ENCODE data around the gene ANKHD1. TPM values are rescaled to one million over a fixed set of nuclear protein-coding genes. Genes with fewer than 3 reads are reported as not detected.

The ANKHD1 gene
- total and polyA plus RNA-seq, 9 of the 15 experiments (the other 6 are each of a cell fraction or from before 2014, with no cell fraction given) = 38.9 to 138 (median 78.7) TPM

DNA sequence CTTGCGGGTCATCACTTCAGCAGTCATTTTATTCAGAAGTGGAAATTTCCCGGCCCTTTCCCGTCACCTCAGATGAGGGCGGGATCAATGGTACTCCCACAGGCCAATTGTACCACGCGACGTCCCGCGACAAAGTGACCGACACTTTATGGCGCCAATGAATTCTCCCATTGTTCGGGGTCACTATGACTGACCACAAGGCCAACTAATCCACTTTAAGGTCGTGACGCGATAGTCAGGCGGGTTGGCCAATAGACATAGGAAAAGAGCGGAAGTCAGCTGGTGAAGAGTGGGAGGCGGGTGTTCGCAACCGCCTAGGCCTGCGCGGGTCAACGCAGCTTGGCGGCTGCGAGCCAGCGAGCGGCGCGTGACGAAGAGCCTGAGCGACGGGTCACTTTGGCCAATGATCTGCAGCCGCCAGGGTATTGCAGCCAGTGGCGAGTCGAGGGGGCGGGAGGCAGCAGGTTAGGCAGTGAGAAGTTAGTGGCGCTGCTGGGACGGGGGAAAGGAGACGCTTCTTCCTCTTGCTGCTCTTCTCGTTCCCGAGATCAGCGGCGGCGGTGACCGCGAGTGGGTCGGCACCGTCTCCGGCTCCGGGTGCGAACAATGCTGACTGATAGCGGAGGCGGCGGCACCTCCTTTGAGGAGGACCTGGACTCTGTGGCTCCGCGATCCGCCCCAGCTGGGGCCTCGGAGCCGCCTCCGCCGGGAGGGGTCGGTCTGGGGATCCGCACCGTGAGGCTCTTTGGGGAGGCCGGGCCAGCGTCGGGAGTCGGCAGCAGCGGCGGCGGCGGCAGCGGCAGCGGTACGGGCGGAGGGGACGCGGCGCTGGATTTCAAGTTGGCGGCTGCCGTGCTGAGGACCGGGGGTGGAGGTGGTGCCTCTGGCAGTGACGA, at the start of gene ANKHD1 (continued):
- TF ChIP-seq E2F3 (CRISPR knock-in tag; IDR thresholded peaks at IDR 0.05) (no peak), HLTF (IDR thresholded peaks at IDR 0.05) (no peak), SREBF2 (CRISPR knock-in tag; IDR thresholded peaks at IDR 0.05) (no peak), PPARD (CRISPR knock-in tag; IDR thresholded peaks at IDR 0.05) (no peak), STAG1 (CRISPR knock-in tag; IDR thresholded peaks at IDR 0.05; ENCODE audit: borderline replicate concordance) (no peak), ZSCAN29 (IDR thresholded peaks at IDR 0.05) (no peak), HCFC1 (IDR thresholded peaks at IDR 0.05; ENCODE audit: low read depth, low read length) (peak; percentile 61), NFATC3 (IDR thresholded peaks at IDR 0.05) (no peak), ZBTB7A (IDR thresholded peaks at IDR 0.05; ENCODE audit: borderline replicate concordance, control insufficient read depth, low read depth, low read length) (no peak), STAT5B (CRISPR knock-in tag; IDR thresholded peaks at IDR 0.05) (no peak), SRSF9 (IDR thresholded peaks at IDR 0.05; ENCODE audit: borderline replicate concordance, low read depth, low read length) (no peak), PHF21A (IDR thresholded peaks at IDR 0.05; ENCODE audit: borderline replicate concordance, low read depth) (no peak), ETV1 (tag; conservative IDR thresholded peaks at IDR 0.05; ENCODE audit: low read depth) (peak; percentile 71), TEAD2 (tag; IDR thresholded peaks at IDR 0.05) (no peak)
- TF ChIP-seq, protein P1, sequence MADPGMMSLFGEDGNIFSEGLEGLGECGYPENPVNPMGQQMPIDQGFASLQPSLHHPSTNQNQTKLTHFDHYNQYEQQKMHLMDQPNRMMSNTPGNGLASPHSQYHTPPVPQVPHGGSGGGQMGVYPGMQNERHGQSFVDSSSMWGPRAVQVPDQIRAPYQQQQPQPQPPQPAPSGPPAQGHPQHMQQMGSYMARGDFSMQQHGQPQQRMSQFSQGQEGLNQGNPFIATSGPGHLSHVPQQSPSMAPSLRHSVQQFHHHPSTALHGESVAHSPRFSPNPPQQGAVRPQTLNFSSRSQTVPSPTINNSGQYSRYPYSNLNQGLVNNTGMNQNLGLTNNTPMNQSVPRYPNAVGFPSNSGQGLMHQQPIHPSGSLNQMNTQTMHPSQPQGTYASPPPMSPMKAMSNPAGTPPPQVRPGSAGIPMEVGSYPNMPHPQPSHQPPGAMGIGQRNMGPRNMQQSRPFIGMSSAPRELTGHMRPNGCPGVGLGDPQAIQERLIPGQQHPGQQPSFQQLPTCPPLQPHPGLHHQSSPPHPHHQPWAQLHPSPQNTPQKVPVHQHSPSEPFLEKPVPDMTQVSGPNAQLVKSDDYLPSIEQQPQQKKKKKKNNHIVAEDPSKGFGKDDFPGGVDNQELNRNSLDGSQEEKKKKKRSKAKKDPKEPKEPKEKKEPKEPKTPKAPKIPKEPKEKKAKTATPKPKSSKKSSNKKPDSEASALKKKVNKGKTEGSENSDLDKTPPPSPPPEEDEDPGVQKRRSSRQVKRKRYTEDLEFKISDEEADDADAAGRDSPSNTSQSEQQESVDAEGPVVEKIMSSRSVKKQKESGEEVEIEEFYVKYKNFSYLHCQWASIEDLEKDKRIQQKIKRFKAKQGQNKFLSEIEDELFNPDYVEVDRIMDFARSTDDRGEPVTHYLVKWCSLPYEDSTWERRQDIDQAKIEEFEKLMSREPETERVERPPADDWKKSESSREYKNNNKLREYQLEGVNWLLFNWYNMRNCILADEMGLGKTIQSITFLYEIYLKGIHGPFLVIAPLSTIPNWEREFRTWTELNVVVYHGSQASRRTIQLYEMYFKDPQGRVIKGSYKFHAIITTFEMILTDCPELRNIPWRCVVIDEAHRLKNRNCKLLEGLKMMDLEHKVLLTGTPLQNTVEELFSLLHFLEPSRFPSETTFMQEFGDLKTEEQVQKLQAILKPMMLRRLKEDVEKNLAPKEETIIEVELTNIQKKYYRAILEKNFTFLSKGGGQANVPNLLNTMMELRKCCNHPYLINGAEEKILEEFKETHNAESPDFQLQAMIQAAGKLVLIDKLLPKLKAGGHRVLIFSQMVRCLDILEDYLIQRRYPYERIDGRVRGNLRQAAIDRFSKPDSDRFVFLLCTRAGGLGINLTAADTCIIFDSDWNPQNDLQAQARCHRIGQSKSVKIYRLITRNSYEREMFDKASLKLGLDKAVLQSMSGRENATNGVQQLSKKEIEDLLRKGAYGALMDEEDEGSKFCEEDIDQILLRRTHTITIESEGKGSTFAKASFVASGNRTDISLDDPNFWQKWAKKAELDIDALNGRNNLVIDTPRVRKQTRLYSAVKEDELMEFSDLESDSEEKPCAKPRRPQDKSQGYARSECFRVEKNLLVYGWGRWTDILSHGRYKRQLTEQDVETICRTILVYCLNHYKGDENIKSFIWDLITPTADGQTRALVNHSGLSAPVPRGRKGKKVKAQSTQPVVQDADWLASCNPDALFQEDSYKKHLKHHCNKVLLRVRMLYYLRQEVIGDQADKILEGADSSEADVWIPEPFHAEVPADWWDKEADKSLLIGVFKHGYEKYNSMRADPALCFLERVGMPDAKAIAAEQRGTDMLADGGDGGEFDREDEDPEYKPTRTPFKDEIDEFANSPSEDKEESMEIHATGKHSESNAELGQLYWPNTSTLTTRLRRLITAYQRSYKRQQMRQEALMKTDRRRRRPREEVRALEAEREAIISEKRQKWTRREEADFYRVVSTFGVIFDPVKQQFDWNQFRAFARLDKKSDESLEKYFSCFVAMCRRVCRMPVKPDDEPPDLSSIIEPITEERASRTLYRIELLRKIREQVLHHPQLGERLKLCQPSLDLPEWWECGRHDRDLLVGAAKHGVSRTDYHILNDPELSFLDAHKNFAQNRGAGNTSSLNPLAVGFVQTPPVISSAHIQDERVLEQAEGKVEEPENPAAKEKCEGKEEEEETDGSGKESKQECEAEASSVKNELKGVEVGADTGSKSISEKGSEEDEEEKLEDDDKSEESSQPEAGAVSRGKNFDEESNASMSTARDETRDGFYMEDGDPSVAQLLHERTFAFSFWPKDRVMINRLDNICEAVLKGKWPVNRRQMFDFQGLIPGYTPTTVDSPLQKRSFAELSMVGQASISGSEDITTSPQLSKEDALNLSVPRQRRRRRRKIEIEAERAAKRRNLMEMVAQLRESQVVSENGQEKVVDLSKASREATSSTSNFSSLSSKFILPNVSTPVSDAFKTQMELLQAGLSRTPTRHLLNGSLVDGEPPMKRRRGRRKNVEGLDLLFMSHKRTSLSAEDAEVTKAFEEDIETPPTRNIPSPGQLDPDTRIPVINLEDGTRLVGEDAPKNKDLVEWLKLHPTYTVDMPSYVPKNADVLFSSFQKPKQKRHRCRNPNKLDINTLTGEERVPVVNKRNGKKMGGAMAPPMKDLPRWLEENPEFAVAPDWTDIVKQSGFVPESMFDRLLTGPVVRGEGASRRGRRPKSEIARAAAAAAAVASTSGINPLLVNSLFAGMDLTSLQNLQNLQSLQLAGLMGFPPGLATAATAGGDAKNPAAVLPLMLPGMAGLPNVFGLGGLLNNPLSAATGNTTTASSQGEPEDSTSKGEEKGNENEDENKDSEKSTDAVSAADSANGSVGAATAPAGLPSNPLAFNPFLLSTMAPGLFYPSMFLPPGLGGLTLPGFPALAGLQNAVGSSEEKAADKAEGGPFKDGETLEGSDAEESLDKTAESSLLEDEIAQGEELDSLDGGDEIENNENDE (IDR thresholded peaks at IDR 0.05; ENCODE audit: low read depth, low read length) = no peak
- TF ChIP-seq, protein P2, sequence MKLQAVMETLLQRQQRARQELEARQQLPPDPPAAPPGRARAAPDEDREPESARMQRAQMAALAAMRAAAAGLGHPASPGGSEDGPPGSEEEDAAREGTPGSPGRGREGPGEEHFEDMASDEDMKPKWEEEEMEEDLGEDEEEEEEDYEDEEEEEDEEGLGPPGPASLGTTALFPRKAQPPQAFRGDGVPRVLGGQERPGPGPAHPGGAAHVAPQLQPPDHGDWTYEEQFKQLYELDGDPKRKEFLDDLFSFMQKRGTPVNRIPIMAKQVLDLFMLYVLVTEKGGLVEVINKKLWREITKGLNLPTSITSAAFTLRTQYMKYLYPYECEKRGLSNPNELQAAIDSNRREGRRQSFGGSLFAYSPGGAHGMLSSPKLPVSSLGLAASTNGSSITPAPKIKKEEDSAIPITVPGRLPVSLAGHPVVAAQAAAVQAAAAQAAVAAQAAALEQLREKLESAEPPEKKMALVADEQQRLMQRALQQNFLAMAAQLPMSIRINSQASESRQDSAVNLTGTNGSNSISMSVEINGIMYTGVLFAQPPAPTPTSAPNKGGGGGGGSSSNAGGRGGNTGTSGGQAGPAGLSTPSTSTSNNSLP (IDR thresholded peaks at IDR 0.05; ENCODE audit: borderline replicate concordance, low read depth, low read length) = peak; percentile 98; the same call in 1 of the 2 replicates
